Transverse colon (tissue), 4 donors: Measurements from ENCODE around the gene RBM45. TPM values are rescaled to one million over a fixed set of nuclear protein-coding genes. Genes with fewer than 3 reads are reported as not detected.

Source experiments
- DNase-seq: peaks from one replicate; pipeline ENCODE4 v3.0.0-alpha.2; 2019
- H3K27ac ChIP-seq, 4 donors: fragments of 200-600 bp; sonication (generic); 2 replicates each; pipeline ENCODE4 v1.5.1; 2016 to 2018; ENCODE audit warnings: inconsistent platforms in 4 of 4
- H3K27me3 ChIP-seq: fragments of 200-600 bp; sonication (generic); 2 replicates; pipeline ENCODE4 v1.5.1; 2017; ENCODE audit warnings: inconsistent platforms
- H3K36me3 ChIP-seq, 4 donors: fragments of 200-600 bp; sonication (generic); 2 replicates each; pipeline ENCODE4 v1.5.1; 2017 to 2019; ENCODE audit warnings: inconsistent platforms in 4 of 4
- H3K4me1 ChIP-seq, 4 donors: fragments of 200-600 bp; sonication (generic); 2 replicates each; pipeline ENCODE4 v1.5.1; 2017 to 2020; ENCODE audit warnings: inconsistent platforms in 4 of 4
- H3K4me3 ChIP-seq, 4 donors: fragments of 200-600 bp; sonication (generic); 1 replicate in 1 of 4; 2 replicates in 3 of 4; pipeline versions ENCODE4 v1.5.1 to v1.6.1; 2017 to 2019; ENCODE audit warnings: inconsistent platforms in 4 of 4
- H3K9me3 ChIP-seq, 2 donors: fragments of 200-600 bp; sonication (generic); 2 replicates each; pipeline ENCODE4 v1.5.1; 2017 to 2019; ENCODE audit warnings: inconsistent platforms in 2 of 2
- EP300 ChIP-seq: sonication (generic); formaldehyde crosslinking; IDR thresholded peaks from one replicate; pipeline ENCODE4 v1.6.1; 2017; ENCODE audit warnings: antibody characterized with exemption, low read depth
- POLR2A ChIP-seq: fragments of 450-650 bp; IDR thresholded peaks from one replicate; pipeline ENCODE4 v1.6.1; 2016; ENCODE audit warnings: antibody characterized with exemption, mild to moderate bottlenecking, moderate library complexity
- POLR2AphosphoS5 ChIP-seq, 3 donors: sonication (generic); formaldehyde crosslinking; IDR thresholded peaks; one replicate each; pipeline ENCODE4 v1.6.1; 2016; ENCODE audit warnings: antibody characterized with exemption in 3 of 3
- WGBS, 2 donors: methylation state at CpG; one replicate each; pipeline ENCODE4 v1.1.5; 2018; ENCODE audit warnings: low coverage in 1 of 2; 5-methylcytosine and 5-hydroxymethylcytosine counted together
- in situ Hi-C, 4 donors: fragments of 200-750 bp; cut with MboI; loops; one replicate each; pipeline versions ENCODE4 v1.15.0 to v1.15.1; 2017; ENCODE audit warnings: low sequenced_read_pairs in 3 of 4, low pct_ligation_motif_present in 1 of 4, low pct_unique_long_range_greater_than_20kb in 1 of 4
- intact Hi-C: fragments of 100-400 bp; cut with DNase I; formaldehyde crosslinking; loops from one replicate; pipeline ENCODE4 v1.15.1; 2023; ENCODE audit warnings: low total_unique reads
- total RNA-seq, 4 donors: library from RNA; depleted of rRNA; stranded (reverse); fragments of >200 nt; gene quantifications; one replicate each; pipeline ENCODE4 v1.1.0, GENCODE V29; 2016
- TF ChIP-seq, protein P1 (sequence below), 5 experiments: fragments of 200-600 bp in 3 of 5; fragments of 450-650 bp in 2 of 5; sonication (generic) in 3 of 5; IDR thresholded peaks; 1 replicate in 2 of 5; 2 replicates in 3 of 5; pipeline ENCODE4 v1.5.1; 2016 to 2017; ENCODE audit warnings: antibody characterized with exemption in 5 of 5, inconsistent platforms in 3 of 5, mild to moderate bottlenecking in 2 of 5, moderate library complexity in 1 of 5

The RBM45 gene
- total RNA-seq, 4 donors from 2014 or later, result 6.4 to 20.3 (median 14.9) TPM

GRCh38 chr2:178115271-178115670, 3.0 kb downstream of the RBM45 start:
- H3K9me3 ChIP-seq, result no peaks in the 10 kb centered on the region
- H3K27me3 ChIP-seq, result no peaks in the 10 kb centered on the region
- DNase-seq, result no peak
- no peak overlapping the region for H3K27ac ChIP-seq
- H3K4me1 ChIP-seq, result peaks cover 0 to 15% (median 8%) of the 10 kb centered on the region in 4 donors
- H3K36me3 ChIP-seq, result peaks cover 0 to 4% (median 0%) of the 10 kb centered on the region in 4 donors
- in situ Hi-C loops (loop anchor here in 2 of 4 donors (25.0 kb wide), 2 partner anchors 172 to 297 kb away; no protein-coding TSS in a partner anchor), intact Hi-C loops (no loop called here)
- TF ChIP-seq POLR2A (no peak), EP300 (no peak), POLR2AphosphoS5 (IDR thresholded peaks at IDR 0.05) (no peak)
- TF ChIP-seq, protein P1, sequence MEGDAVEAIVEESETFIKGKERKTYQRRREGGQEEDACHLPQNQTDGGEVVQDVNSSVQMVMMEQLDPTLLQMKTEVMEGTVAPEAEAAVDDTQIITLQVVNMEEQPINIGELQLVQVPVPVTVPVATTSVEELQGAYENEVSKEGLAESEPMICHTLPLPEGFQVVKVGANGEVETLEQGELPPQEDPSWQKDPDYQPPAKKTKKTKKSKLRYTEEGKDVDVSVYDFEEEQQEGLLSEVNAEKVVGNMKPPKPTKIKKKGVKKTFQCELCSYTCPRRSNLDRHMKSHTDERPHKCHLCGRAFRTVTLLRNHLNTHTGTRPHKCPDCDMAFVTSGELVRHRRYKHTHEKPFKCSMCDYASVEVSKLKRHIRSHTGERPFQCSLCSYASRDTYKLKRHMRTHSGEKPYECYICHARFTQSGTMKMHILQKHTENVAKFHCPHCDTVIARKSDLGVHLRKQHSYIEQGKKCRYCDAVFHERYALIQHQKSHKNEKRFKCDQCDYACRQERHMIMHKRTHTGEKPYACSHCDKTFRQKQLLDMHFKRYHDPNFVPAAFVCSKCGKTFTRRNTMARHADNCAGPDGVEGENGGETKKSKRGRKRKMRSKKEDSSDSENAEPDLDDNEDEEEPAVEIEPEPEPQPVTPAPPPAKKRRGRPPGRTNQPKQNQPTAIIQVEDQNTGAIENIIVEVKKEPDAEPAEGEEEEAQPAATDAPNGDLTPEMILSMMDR (IDR thresholded peaks at IDR 0.05), result no peak
- H3K4me3 ChIP-seq, result no peak overlapping the region

- in situ Hi-C loops (loop anchor here in 2 of 4 donors (25.0 kb wide), 2 partner anchors 170 to 295 kb away; no protein-coding TSS in a partner anchor), intact Hi-C loops (no loop called here)
- WGBS, 2 donors, result 92 to 98% methylated on average over 1 of the region's 1 CpG
- TF ChIP-seq POLR2A, result no peak
- no peak for TF ChIP-seq POLR2AphosphoS5 (IDR thresholded peaks at IDR 0.05)
- TF ChIP-seq, protein P1 (IDR thresholded peaks at IDR 0.05), result no peak
- no peak overlapping the region for H3K4me3 ChIP-seq
- peaks cover 0 to 12% (median 6%) of the 10 kb centered on the region in 4 donors for H3K4me1 ChIP-seq
- peaks cover 0 to 23% (median 6%) of the 10 kb centered on the region in 4 donors for H3K36me3 ChIP-seq
- H3K9me3 ChIP-seq, result no peaks in the 10 kb centered on the region
- DNase-seq, result no peak
- no peak overlapping the region for H3K27ac ChIP-seq
- H3K27me3 ChIP-seq, result no peaks in the 10 kb centered on the region
Measured at GRCh38 chr2:178117725-178118124, 5.5 kb downstream of the RBM45 start.

DNA sequence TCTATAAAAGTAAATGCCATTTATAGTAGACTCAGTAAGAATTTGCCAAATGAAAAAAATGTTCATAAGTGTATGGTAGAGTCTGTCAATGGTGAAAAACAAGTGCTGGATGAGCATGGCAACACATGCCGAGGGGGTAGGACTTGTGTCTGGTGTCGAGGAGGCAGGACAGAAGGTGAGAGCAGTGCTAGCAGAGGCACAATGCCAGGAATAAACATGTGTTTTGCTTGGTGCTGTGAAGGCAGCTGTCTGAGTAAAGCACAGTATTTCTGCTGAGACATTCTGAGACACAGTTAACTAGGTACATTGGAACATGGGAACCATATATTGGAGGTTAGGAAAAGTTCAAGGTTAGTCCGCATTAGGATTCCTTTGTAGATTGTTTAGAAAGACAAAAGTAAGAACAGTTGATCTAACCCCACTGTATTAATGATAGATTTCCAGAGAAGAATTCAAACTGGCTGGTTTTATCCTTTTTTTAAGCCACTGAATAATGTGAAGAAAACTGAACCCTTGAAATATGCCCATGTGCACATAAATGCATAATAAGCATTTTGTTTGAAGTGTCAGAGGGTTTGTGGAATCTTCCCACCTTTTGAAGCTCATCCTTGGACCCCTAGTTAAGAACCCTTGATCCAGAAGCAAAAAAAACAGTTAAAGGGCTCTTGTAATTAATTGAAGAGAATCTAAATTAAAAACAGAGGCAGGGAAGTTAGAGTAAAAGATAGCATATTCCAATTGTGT, 7.1 kb downstream of the RBM45 start:
- in situ Hi-C loops, result loop anchor here in 2 of 4 donors (25.0 kb wide), 2 partner anchors 168 to 293 kb away; no protein-coding TSS in a partner anchor
- WGBS, 2 donors, result 90 to 93% methylated on average over 3 of the region's 3 CpGs

DNA sequence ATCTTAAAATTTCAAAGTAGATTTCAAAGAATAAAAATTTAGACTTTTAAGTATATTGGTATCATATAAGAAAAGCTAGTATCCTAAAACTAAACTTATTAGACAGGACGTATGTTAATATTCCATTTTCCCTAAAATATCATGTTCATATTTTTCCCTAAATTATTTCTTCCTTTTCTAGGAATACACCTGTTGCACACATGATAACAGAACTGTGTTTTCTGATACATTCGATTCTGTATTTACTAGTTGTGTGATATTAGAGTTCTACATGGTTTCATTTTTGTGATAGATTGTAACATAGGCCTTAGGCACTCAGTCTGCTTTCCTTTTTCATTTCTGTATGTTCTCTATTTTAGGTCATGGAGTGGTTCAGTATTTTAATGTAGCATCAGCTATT, 10.9 kb downstream of the RBM45 start:
- H3K36me3 ChIP-seq, result peaks cover 0 to 69% (median 21%) of the 10 kb centered on the region in 4 donors
- H3K9me3 ChIP-seq, result no peaks in the 10 kb centered on the region
- intact Hi-C loops (loop anchor here (5.0 kb wide), 1 partner anchor 64 kb away; no protein-coding TSS in a partner anchor), in situ Hi-C loops (loop anchor here in 2 of 4 donors (25.0 kb wide), 2 partner anchors 164 to 289 kb away; no protein-coding TSS in a partner anchor)
- H3K4me3 ChIP-seq, result no peak overlapping the region
- no peak for TF ChIP-seq POLR2A
- no peak for TF ChIP-seq POLR2AphosphoS5 (IDR thresholded peaks at IDR 0.05)
- TF ChIP-seq EP300, result no peak
- TF ChIP-seq, protein P1 (IDR thresholded peaks at IDR 0.05), result no peak
- DNase-seq, result no peak
- no peaks in the 10 kb centered on the region for H3K4me1 ChIP-seq
- WGBS, 2 donors, result 92 to 97% methylated on average over 2 of the region's 2 CpGs
- H3K27ac ChIP-seq, result no peak overlapping the region
- no peaks in the 10 kb centered on the region for H3K27me3 ChIP-seq

More for the DNA sequence above, 7.1 kb downstream of the RBM45 start:
- Histone ChIP-seq H3K4me1 (no peaks in the 10 kb centered on the region), H3K27ac (no peak overlapping the region), H3K4me3 (no peak overlapping the region), H3K27me3 (no peaks in the 10 kb centered on the region), H3K9me3 (no peaks in the 10 kb centered on the region), H3K36me3 (peaks cover 0 to 39% (median 12%) of the 10 kb centered on the region in 4 donors)
- intact Hi-C loops, result no loop called here
- TF ChIP-seq EP300, result no peak
- no peak for DNase-seq
